Parietal lobe (tissue), 1 donor: Measurements from ENCODE around the gene ADAMTSL5. TPM values are rescaled to one million over a fixed set of nuclear protein-coding genes. Genes with fewer than 3 reads are reported as not detected.

Source experiments
- total RNA-seq: library from RNA; depleted of rRNA; stranded (reverse); fragments of >200 nt; gene quantifications from one replicate; pipeline ENCODE4 v1.2.3, GENCODE V29; 2014

Gene ADAMTSL5
- not detected for total RNA-seq

GRCh38 chr19:1512671-1513498 lies at the start of gene ADAMTSL5:
Gene ADAMTSL5, minus strand, starts transcription at chr19:1513019. Its CDS starts 2,076 bp downstream, at chr19:1510943.

GRCh38 chr19:1523412-1524286 lies 10.8 kb upstream of the ADAMTSL5 start, which contains the start of gene PLK5:
Gene PLK5, plus strand, starts transcription at chr19:1524077. Its CDS starts 2,920 bp downstream, at chr19:1526997.

GRCh38 chr19:1491114-1491848 lies 21.5 kb downstream of the ADAMTSL5 start, which contains the start of gene REEP6:
Gene REEP6, plus strand, starts transcription at chr19:1491181. Its CDS starts 89 bp downstream, at chr19:1491270.

GRCh38 chr19:1490311-1491113 lies 22.3 kb downstream of the ADAMTSL5 start, which contains the start of gene PCSK4:
Gene PCSK4, minus strand, starts transcription at chr19:1490350. Its CDS starts 4 bp downstream, at chr19:1490346.

GRCh38 chr19:1478934-1479707 lies 33.7 kb downstream of the ADAMTSL5 start, which contains the start of gene C19orf25:
Gene C19orf25, minus strand, starts transcription at chr19:1479215. Its CDS starts 312 bp downstream, at chr19:1478903.

Other genes with a start within 250 kb of the ADAMTSL5 start
- gene CIRBP, start 243.7 kb downstream of the ADAMTSL5 start, total RNA-seq = 380 TPM
- 8.1 TPM for gene FAM174C, start 237.5 kb downstream of the ADAMTSL5 start, total RNA-seq
- 7.5 TPM for gene EFNA2, start 227.1 kb downstream of the ADAMTSL5 start, total RNA-seq
- 36.6 TPM for gene NDUFS7, start 129.1 kb downstream of the ADAMTSL5 start, total RNA-seq
- 15.0 TPM for gene GAMT, start 111.5 kb downstream of the ADAMTSL5 start, total RNA-seq
- gene DAZAP1, start 105.4 kb downstream of the ADAMTSL5 start, total RNA-seq = 40.1 TPM
- gene RPS15, start 74.6 kb downstream of the ADAMTSL5 start, total RNA-seq = 535 TPM
- gene APC2, start 62.9 kb downstream of the ADAMTSL5 start, total RNA-seq = 276 TPM
- 24.1 TPM for gene C19orf25, start 33.8 kb downstream of the ADAMTSL5 start, total RNA-seq
- 3.8 TPM for gene PCSK4, start 22.7 kb downstream of the ADAMTSL5 start, total RNA-seq
- 2.2 TPM for gene REEP6, start 21.8 kb downstream of the ADAMTSL5 start, total RNA-seq
- 0.31 TPM for gene PLK5, start 11.1 kb upstream of the ADAMTSL5 start, total RNA-seq
- 44.8 TPM for gene MEX3D, start 55.3 kb upstream of the ADAMTSL5 start, total RNA-seq
- 67.6 TPM for gene MBD3, start 79.8 kb upstream of the ADAMTSL5 start, total RNA-seq
- gene UQCR11, start 92.4 kb upstream of the ADAMTSL5 start, total RNA-seq = 52.0 TPM
- gene TCF3, start 139.6 kb upstream of the ADAMTSL5 start, total RNA-seq = 33.8 TPM
- not detected for gene ONECUT3, start 240.5 kb upstream of the ADAMTSL5 start, total RNA-seq